Lower lobe of right lung (tissue), 2 donors: ENCODE measurements around the gene NLRC3. TPM values are rescaled to one million over a fixed set of nuclear protein-coding genes. Genes with fewer than 3 reads are reported as not detected.

Experiments used
- ATAC-seq, 2 donors: fragments of 200-7000 bp; cut with Tn5 transposase; one replicate each; pipeline ENCODE4 v1.9.1; 2020 to 2022; ENCODE audit warnings: mild to moderate bottlenecking in 2 of 2, moderate library complexity in 2 of 2
- DNase-seq: peaks from one replicate; pipeline ENCODE4 v3.0.0-alpha.2; 2020
- H3K27ac ChIP-seq: fragments of 200-600 bp; one replicate; pipeline ENCODE4 v1.8.0; 2022
- H3K27me3 ChIP-seq: fragments of 200-600 bp; one replicate; pipeline ENCODE4 v1.8.0; 2022; ENCODE audit warnings: low read depth
- H3K36me3 ChIP-seq: fragments of 200-600 bp; one replicate; pipeline ENCODE4 v1.8.0; 2022; ENCODE audit warnings: mild to moderate bottlenecking
- H3K4me1 ChIP-seq: fragments of 200-600 bp; one replicate; pipeline ENCODE4 v1.8.0; 2022
- H3K4me3 ChIP-seq: fragments of 200-600 bp; one replicate; pipeline ENCODE4 v1.8.0; 2022; ENCODE audit warnings: mild to moderate bottlenecking
- H3K9me3 ChIP-seq: fragments of 200-600 bp; one replicate; pipeline ENCODE4 v1.8.0; 2022
- CTCF ChIP-seq: fragments of 200-600 bp; IDR thresholded peaks from one replicate; pipeline ENCODE4 v1.8.0; 2022; ENCODE audit warnings: antibody characterized with exemption, mild to moderate bottlenecking
- intact Hi-C: fragments of 100-400 bp; cut with DNase I; formaldehyde crosslinking; loops from one replicate; pipeline ENCODE4 v1.11.0; 2022
- total RNA-seq: library from RNA; stranded (reverse); fragmentation: NEBNext Ultra II Directional; extraction: Animal tissue kit (Norgen Biotek cat#: 25700); gene quantifications from one replicate; pipeline ENCODE4 v1.2.1, GENCODE V29; 2021
- donor health status: DM: no; HTN: yes; CAD: no; lungs with severe emphysema.

NLRC3 gene
- total RNA-seq, 1 donor from 2014 or later: 3.9 TPM

- no peak overlapping the region for H3K27ac ChIP-seq
- peaks cover 66% of the 10 kb centered on the region for H3K36me3 ChIP-seq
- H3K9me3 ChIP-seq: no peaks in the 10 kb centered on the region
- no peaks in the 10 kb centered on the region for H3K27me3 ChIP-seq
- ATAC-seq (no peak), DNase-seq (no peak)
- no peaks in the 10 kb centered on the region for H3K4me1 ChIP-seq
- TF ChIP-seq CTCF: no peak
- intact Hi-C loops: no loop called here
- no peak overlapping the region for H3K4me3 ChIP-seq
These were observed 51.3 kb downstream of the NLRC3 start for GRCh38 chr16:3525951-3526350.

DNA sequence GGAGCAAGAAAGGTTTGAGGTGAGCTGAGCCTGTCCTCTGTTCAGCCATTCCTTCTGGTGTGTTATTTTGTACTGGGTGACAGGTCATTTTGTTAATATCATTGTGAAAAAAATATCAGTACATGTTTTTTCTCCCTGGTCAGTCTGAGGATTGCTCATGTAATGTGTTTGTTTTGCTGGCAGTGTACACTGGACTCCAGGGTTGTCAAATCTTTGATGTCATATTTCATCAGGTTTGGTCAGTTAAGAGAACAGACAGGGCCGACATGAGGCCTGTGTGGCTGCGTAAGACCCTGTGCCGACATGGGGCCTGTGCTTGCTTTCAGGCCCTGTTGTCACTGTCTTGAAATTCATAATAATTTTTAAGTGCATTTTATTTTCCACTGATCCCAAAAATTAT, 53.9 kb downstream of the NLRC3 start:
- intact Hi-C loops: no loop called here

GRCh38 chr16:3520841-3521240, 56.4 kb downstream of the NLRC3 start:
- Histone ChIP-seq H3K9me3 (no peaks in the 10 kb centered on the region), H3K27me3 (no peaks in the 10 kb centered on the region), H3K36me3 (peaks cover 85% of the 10 kb centered on the region), H3K27ac (no peak overlapping the region), H3K4me1 (no peaks in the 10 kb centered on the region), H3K4me3 (no peak overlapping the region)
- TF ChIP-seq CTCF: no peak
- intact Hi-C loops: no loop called here
- ATAC-seq (no peak), DNase-seq (no peak)

More for the DNA sequence above, 53.9 kb downstream of the NLRC3 start:
- TF ChIP-seq CTCF: no peak
- Histone ChIP-seq H3K36me3 (peaks cover 76% of the 10 kb centered on the region), H3K4me1 (no peaks in the 10 kb centered on the region), H3K4me3 (no peak overlapping the region), H3K9me3 (no peaks in the 10 kb centered on the region), H3K27ac (no peak overlapping the region), H3K27me3 (no peaks in the 10 kb centered on the region)
- no peak for DNase-seq
- no peak for ATAC-seq

GRCh38 chr16:3520413-3520812, 56.8 kb downstream of the NLRC3 start:
- intact Hi-C loops: no loop called here
- no peak overlapping the region for H3K27ac ChIP-seq

DNA sequence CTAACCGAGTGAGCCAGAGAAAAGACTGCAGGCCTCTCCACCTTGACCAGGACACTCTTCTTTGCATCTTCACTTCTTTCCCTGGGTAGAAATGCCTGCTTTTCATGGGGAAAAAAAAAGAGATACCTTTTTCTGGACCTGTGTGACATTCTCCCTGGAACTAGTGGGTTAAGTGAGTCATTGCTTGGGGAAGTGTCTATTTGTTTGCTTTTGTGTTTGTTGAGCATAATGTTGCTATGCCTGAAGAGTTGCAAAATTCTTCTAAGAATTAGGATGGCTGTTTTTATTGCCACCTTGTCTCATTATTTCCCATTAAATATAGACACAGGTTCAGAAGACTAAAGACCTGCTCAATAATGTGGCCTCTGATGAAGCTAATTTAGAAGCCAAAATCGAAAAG, 57.6 kb downstream of the NLRC3 start:
- DNase-seq: no peak
- intact Hi-C loops: no loop called here
- H3K36me3 ChIP-seq: peaks cover 85% of the 10 kb centered on the region

More at GRCh38 chr16:3520413-3520812, 56.8 kb downstream of the NLRC3 start:
- no peak overlapping the region for H3K4me3 ChIP-seq
- H3K4me1 ChIP-seq: no peaks in the 10 kb centered on the region
- DNase-seq (no peak), ATAC-seq (no peak)
- H3K9me3 ChIP-seq: no peaks in the 10 kb centered on the region
- no peaks in the 10 kb centered on the region for H3K27me3 ChIP-seq
- H3K36me3 ChIP-seq: peaks cover 85% of the 10 kb centered on the region
- no peak for TF ChIP-seq CTCF

More for the DNA sequence above, 57.6 kb downstream of the NLRC3 start:
- no peaks in the 10 kb centered on the region for H3K9me3 ChIP-seq
- ATAC-seq: no peak
- no peak for TF ChIP-seq CTCF
- H3K4me3 ChIP-seq: no peak overlapping the region
- H3K27me3 ChIP-seq: no peaks in the 10 kb centered on the region
- H3K4me1 ChIP-seq: no peaks in the 10 kb centered on the region
- no peak overlapping the region for H3K27ac ChIP-seq
